PC-9 (cell line): ENCODE results near the gene TBX15. TPM values are rescaled to one million over a fixed set of nuclear protein-coding genes. Genes with fewer than 3 reads are reported as not detected.

Experiments
- BruUV-seq: library from RNA; stranded (reverse); fragments of 400-500 nt; replicated peaks from 2 replicates; lab custom pipeline; 2021; lab: Mats Ljungman, UMichigan
- CTCF ChIA-PET: fragments of 300-600 bp; sonication (Branson Sonifier 250); formaldehyde crosslinking; loops from one replicate; lab custom pipeline; 2022; ENCODE audit warnings: antibody characterized with exemption; lab: Charles Lee
- POLR2A ChIA-PET: fragments of 300-600 bp; sonication (Branson Sonifier 250); formaldehyde crosslinking; loops from one replicate; lab custom pipeline; 2022; ENCODE audit warnings: antibody characterized with exemption; ENCODE audit not compliant: unreplicated experiment; lab: Charles Lee
- DNase-seq, 2 experiments: peaks; one replicate each; pipeline versions ENCODE4 v3.0.0 to v3.0.0-alpha.2; 2015 to 2022; ENCODE audit warnings: mixed read lengths in 1 of 2
- H2AFZ ChIP-seq: fragments of 200-600 bp; sonication (generic); 2 replicates; pipeline ENCODE4 v1.8.1; 2017; ENCODE audit warnings: antibody characterized with exemption
- H3F3A ChIP-seq: fragments of 200-600 bp; sonication (generic); 2 replicates; pipeline ENCODE4 v1.8.1; 2017; ENCODE audit warnings: antibody characterized with exemption, mild to moderate bottlenecking, low read depth; ENCODE audit not compliant: insufficient read depth
- H3K27ac ChIP-seq: fragments of 200-600 bp; sonication (generic); 2 replicates; pipeline ENCODE4 v1.6.1; 2016; ENCODE audit warnings: mixed run types
- H3K27me3 ChIP-seq: fragments of 200-600 bp; sonication (generic); 2 replicates; pipeline ENCODE4 v1.6.1; 2016; ENCODE audit warnings: low read depth, mixed run types; ENCODE audit not compliant: insufficient read depth
- H3K36me3 ChIP-seq: fragments of 200-600 bp; sonication (generic); 2 replicates; pipeline ENCODE4 v1.6.1; 2016; ENCODE audit warnings: low read depth, mixed run types
- H3K4me1 ChIP-seq: fragments of 200-600 bp; sonication (generic); replicated peaks from 2 replicates; pipeline ENCODE4 v1.6.1; 2016; ENCODE audit warnings: mixed run types; ENCODE audit not compliant: insufficient read depth
- H3K4me2 ChIP-seq: fragments of 200-600 bp; sonication (generic); 2 replicates; pipeline ENCODE4 v1.6.1; 2017; ENCODE audit warnings: mixed run types
- H3K4me3 ChIP-seq: fragments of 200-600 bp; sonication (generic); 2 replicates; pipeline ENCODE4 v1.6.1; 2016; ENCODE audit warnings: mixed run types
- H3K79me2 ChIP-seq: fragments of 200-600 bp; sonication (generic); 2 replicates; pipeline ENCODE4 v1.6.1; 2017; ENCODE audit warnings: low read depth, mixed run types
- H3K9me2 ChIP-seq: fragments of 200-600 bp; sonication (generic); 2 replicates; pipeline ENCODE4 v1.8.1; 2017; ENCODE audit warnings: mild to moderate bottlenecking; ENCODE audit not compliant: insufficient read depth
- H3K9me3 ChIP-seq: fragments of 200-600 bp; sonication (generic); 2 replicates; pipeline ENCODE4 v1.8.1; 2016; ENCODE audit warnings: low read depth; ENCODE audit not compliant: insufficient read depth
- H4K20me1 ChIP-seq: fragments of 200-600 bp; sonication (generic); 2 replicates; pipeline ENCODE4 v1.8.1; 2017; ENCODE audit not compliant: insufficient read depth
- CTCF ChIP-seq: fragments of 200-600 bp; sonication (generic); conservative IDR thresholded peaks from 2 replicates; pipeline ENCODE4 v1.6.1; 2017; ENCODE audit warnings: mixed run types, antibody characterized with exemption, mild to moderate bottlenecking, moderate library complexity
- EZH2 ChIP-seq: fragments of 200-600 bp; sonication (generic); IDR thresholded peaks from 2 replicates; pipeline ENCODE4 v1.8.0; 2017; ENCODE audit warnings: antibody characterized with exemption, low read depth
- intact Hi-C: fragments of 100-400 bp; cut with micrococcal nuclease; formaldehyde crosslinking; loops from one replicate; pipeline ENCODE4 v1.10.0; 2022; ENCODE audit not compliant: unreplicated experiment
- total RNA-seq: library from RNA; stranded (reverse); gene quantifications from 2 replicates; pipeline ENCODE4 v1.2.3, GENCODE V29; 2021

TBX15 gene
- total RNA-seq, 1 experiment from 2014 or later = not detected

- ChIA-PET POLR2A (no interaction called here), CTCF (no interaction called here)
- Histone ChIP-seq H3K4me3 (no peak overlapping the region), H3K9me3 (no peaks in the 10 kb centered on the region), H3K36me3 (no peaks in the 10 kb centered on the region), H2AFZ (no peak overlapping the region), H4K20me1 (no peaks in the 10 kb centered on the region), H3K4me1 (no peaks in the 10 kb centered on the region), H3K4me2 (no peak overlapping the region), H3K27ac (no peak overlapping the region), H3K79me2 (no peaks in the 10 kb centered on the region), H3K27me3 (no peaks in the 10 kb centered on the region), H3K9me2 (no peaks in the 10 kb centered on the region), H3F3A (no peaks in the 10 kb centered on the region)
- TF ChIP-seq EZH2 = no peak
- intact Hi-C loops = no loop called here
- no TSS peak for BruUV-seq
- DNase-seq = no peak
These were observed 91.7 kb downstream of the TBX15 start for GRCh38 chr1:118896416-118896815.

GRCh38 chr1:118894836-118895235 lies 93.3 kb downstream of the TBX15 start:
- 0 out of 2 replicates have a peak, but pooled peaks cover 8% of the 10 kb centered on the region for H3K27me3 ChIP-seq
- H2AFZ ChIP-seq = no peak overlapping the region
- H3F3A ChIP-seq = no peaks in the 10 kb centered on the region
- no peak overlapping the region for H3K27ac ChIP-seq
- TF ChIP-seq CTCF (no peak), EZH2 (no peak)
- no peaks in the 10 kb centered on the region for H3K9me3 ChIP-seq
- ChIA-PET POLR2A (no interaction called here), CTCF (no interaction called here)
- no peak overlapping the region for H3K4me3 ChIP-seq
- H3K36me3 ChIP-seq = no peaks in the 10 kb centered on the region
- no peaks in the 10 kb centered on the region for H3K9me2 ChIP-seq
- no peaks in the 10 kb centered on the region for H4K20me1 ChIP-seq
- H3K79me2 ChIP-seq = no peaks in the 10 kb centered on the region
- no peak overlapping the region for H3K4me2 ChIP-seq
- intact Hi-C loops = no loop called here
- no peak for DNase-seq
- BruUV-seq = no TSS peak
- no peaks in the 10 kb centered on the region for H3K4me1 ChIP-seq

- H3K27ac ChIP-seq = no peak overlapping the region
- no peak overlapping the region for H3K4me3 ChIP-seq
- no peaks in the 10 kb centered on the region for H3K9me3 ChIP-seq
- intact Hi-C loops = no loop called here
- no peaks in the 10 kb centered on the region for H3K79me2 ChIP-seq
- no peak overlapping the region for H2AFZ ChIP-seq
- BruUV-seq = no TSS peak
- no peak for TF ChIP-seq CTCF
- no peak for TF ChIP-seq EZH2
- H3F3A ChIP-seq = no peaks in the 10 kb centered on the region
- DNase-seq = no peak
- POLR2A ChIA-PET = no interaction called here
- H3K4me1 ChIP-seq = no peaks in the 10 kb centered on the region
- H3K9me2 ChIP-seq = no peaks in the 10 kb centered on the region
- H3K27me3 ChIP-seq = 0 out of 2 replicates have a peak, but pooled peaks cover 19% of the 10 kb centered on the region
- CTCF ChIA-PET = no interaction called here
- no peaks in the 10 kb centered on the region for H4K20me1 ChIP-seq
- no peaks in the 10 kb centered on the region for H3K36me3 ChIP-seq
- no peak overlapping the region for H3K4me2 ChIP-seq
These were observed 97.2 kb downstream of the TBX15 start for GRCh38 chr1:118890851-118891384.

- H3K36me3 ChIP-seq = no peaks in the 10 kb centered on the region
- no peak overlapping the region for H3K4me3 ChIP-seq
- no peaks in the 10 kb centered on the region for H3K9me3 ChIP-seq
- no peak overlapping the region for H2AFZ ChIP-seq
- no peak for TF ChIP-seq CTCF
- no peak for TF ChIP-seq EZH2
- H3K79me2 ChIP-seq = no peaks in the 10 kb centered on the region
- ChIA-PET CTCF (no interaction called here), POLR2A (no interaction called here)
- BruUV-seq = no TSS peak
- peaks cover 41% of the 10 kb centered on the region; the same call in 1 of the 2 replicates for H3K27me3 ChIP-seq
- no peaks in the 10 kb centered on the region for H3K4me1 ChIP-seq
- no peaks in the 10 kb centered on the region for H4K20me1 ChIP-seq
- no peak for DNase-seq
- intact Hi-C loops = no loop called here
- no peaks in the 10 kb centered on the region for H3F3A ChIP-seq
- no peak overlapping the region for H3K4me2 ChIP-seq
- no peak overlapping the region for H3K27ac ChIP-seq
- H3K9me2 ChIP-seq = no peaks in the 10 kb centered on the region; the same call in 1 of the 2 replicates
These were observed 103.2 kb downstream of the TBX15 start for GRCh38 chr1:118884946-118885345.
